ENCODE measurements around the gene HEMGN.
"Not testable (repeated sequence)": the region's sequence is repeated elsewhere in the genome, so short reads cannot be mapped to it uniquely, and the experiment has no call there.

GRCh38 chr9:97960678-97961328 is 22.8 kb upstream of the HEMGN start:
- not testable (repeated sequence) for TF ChIP-seq ZNF274 (IDR thresholded peaks at IDR 0.05; ENCODE audit: low read depth, low read length); YY1 (IDR thresholded peaks at IDR 0.05; ENCODE audit: insufficient read depth, insufficient read length)

Measured in NT2/D1 (cell line).